Fibroblast of lung (primary cell): ENCODE measurements around the gene JARID2.

ENCODE experiments used
- CTCF ChIP-seq, 2 donors: IDR thresholded peaks in 1 of 2; conservative IDR thresholded peaks in 1 of 2; 1 replicate in 1 of 2; 2 replicates in 1 of 2; pipeline ENCODE4 v1.5.1; 2011 to 2012; ENCODE audit warnings: low read length in 2 of 2, control low read depth in 1 of 2, inconsistent platforms in 1 of 2, low read depth in 1 of 2, mild to moderate bottlenecking in 1 of 2
- EZH2 ChIP-seq: IDR thresholded peaks from 2 replicates; pipeline ENCODE4 v1.5.1; 2012; ENCODE audit warnings: low read length, control low read depth, mild to moderate bottlenecking; ENCODE audit errors: missing control alignments

GRCh38 chr6:15335385-15335784, 89.5 kb downstream of the JARID2 start:
- TF ChIP-seq CTCF (conservative IDR thresholded peaks at IDR 0.05 in 1 of 2, IDR thresholded peaks at IDR 0.05 in 1 of 2; ENCODE audit: low read depth in 1 of 2, low read length in 2 of 2) (no peak), EZH2 (no peak)
